ENCODE results near the gene ATP9A. TPM values are rescaled to one million over a fixed set of nuclear protein-coding genes. Genes with fewer than 3 reads are reported as not detected.
A peak's percentile ranks its signal among the peaks of the same experiment; 100 is the strongest.
"Not testable (repeated sequence)": the region's sequence is repeated elsewhere in the genome, so short reads cannot be mapped to it uniquely, and the experiment has no call there.

The ATP9A gene
- total RNA-seq, 4 donors from 2014 or later = 15.1 to 50.8 (median 30.0) TPM

- peak overlapping the region; percentile 75 to 81 for H3K27ac ChIP-seq
- no peaks in the 10 kb centered on the region for H3K4me1 ChIP-seq
- no peaks in the 10 kb centered on the region for H3K9me3 ChIP-seq
- TF ChIP-seq CTCF (IDR thresholded peaks at IDR 0.05) (peak in 2 of 4 experiments; percentile 11 to 42), POLR2A (IDR thresholded peaks at IDR 0.05) (peak; percentile 8 to 29)
- H3K4me3 ChIP-seq = peak overlapping the region; percentile 73 to 93
- H3K27me3 ChIP-seq = no peaks in the 10 kb centered on the region
- no peaks in the 10 kb centered on the region for H3K36me3 ChIP-seq
- intact Hi-C loops (cut with DNase I; ENCODE audit: low total_unique reads) = no loop called here
- DNase-seq = peak; percentile 64 to 70
Measured at GRCh38 chr20:51766994-51767866, 960 bp downstream of the ATP9A start.

- H3K27me3 ChIP-seq; intact Hi-C loops (cut with DNase I; ENCODE audit: low total_unique reads); H3K4me1 ChIP-seq; H3K9me3 ChIP-seq; H3K4me3 ChIP-seq; DNase-seq; H3K27ac ChIP-seq; H3K36me3 ChIP-seq: not testable (repeated sequence)
Measured at GRCh38 chr20:51765381-51765780, 2.8 kb downstream of the ATP9A start.

- no peak for DNase-seq
- Histone ChIP-seq H3K4me1 (no peaks in the 10 kb centered on the region), H3K4me3 (no peak overlapping the region), H3K9me3 (no peaks in the 10 kb centered on the region), H3K36me3 (no peaks in the 10 kb centered on the region), H3K27me3 (no peaks in the 10 kb centered on the region), H3K27ac (no peak overlapping the region)
- no peak for TF ChIP-seq POLR2A (IDR thresholded peaks at IDR 0.05)
- no peak for TF ChIP-seq CTCF (IDR thresholded peaks at IDR 0.05)
- intact Hi-C loops (cut with DNase I; ENCODE audit: low total_unique reads) = no loop called here
Measured at GRCh38 chr20:51763965-51764602, 4.1 kb downstream of the ATP9A start.

- Histone ChIP-seq H3K9me3 (no peaks in the 10 kb centered on the region), H3K27me3 (no peaks in the 10 kb centered on the region), H3K4me3 (no peak overlapping the region), H3K4me1 (no peaks in the 10 kb centered on the region), H3K36me3 (no peaks in the 10 kb centered on the region), H3K27ac (peak overlapping the region in 1 of 2 donors; percentile 52)
- intact Hi-C loops (cut with DNase I; ENCODE audit: low total_unique reads) = no loop called here
- DNase-seq = no peak
- no peak for TF ChIP-seq CTCF (IDR thresholded peaks at IDR 0.05)
- TF ChIP-seq POLR2A (IDR thresholded peaks at IDR 0.05) = no peak
Measured at GRCh38 chr20:51760905-51761546, 7.2 kb downstream of the ATP9A start.

- DNase-seq = no peak
- Histone ChIP-seq H3K27ac (no peak overlapping the region), H3K4me3 (no peak overlapping the region), H3K36me3 (no peaks in the 10 kb centered on the region), H3K4me1 (no peaks in the 10 kb centered on the region), H3K27me3 (no peaks in the 10 kb centered on the region), H3K9me3 (no peaks in the 10 kb centered on the region)
- intact Hi-C loops (cut with DNase I; ENCODE audit: low total_unique reads) = no loop called here
- TF ChIP-seq CTCF (IDR thresholded peaks at IDR 0.05) (no peak), POLR2A (IDR thresholded peaks at IDR 0.05) (no peak)
Measured at GRCh38 chr20:51759769-51760510, 8.2 kb downstream of the ATP9A start.
